Measurements from ENCODE around the gene RBM46.

RBM46 gene, protein sequence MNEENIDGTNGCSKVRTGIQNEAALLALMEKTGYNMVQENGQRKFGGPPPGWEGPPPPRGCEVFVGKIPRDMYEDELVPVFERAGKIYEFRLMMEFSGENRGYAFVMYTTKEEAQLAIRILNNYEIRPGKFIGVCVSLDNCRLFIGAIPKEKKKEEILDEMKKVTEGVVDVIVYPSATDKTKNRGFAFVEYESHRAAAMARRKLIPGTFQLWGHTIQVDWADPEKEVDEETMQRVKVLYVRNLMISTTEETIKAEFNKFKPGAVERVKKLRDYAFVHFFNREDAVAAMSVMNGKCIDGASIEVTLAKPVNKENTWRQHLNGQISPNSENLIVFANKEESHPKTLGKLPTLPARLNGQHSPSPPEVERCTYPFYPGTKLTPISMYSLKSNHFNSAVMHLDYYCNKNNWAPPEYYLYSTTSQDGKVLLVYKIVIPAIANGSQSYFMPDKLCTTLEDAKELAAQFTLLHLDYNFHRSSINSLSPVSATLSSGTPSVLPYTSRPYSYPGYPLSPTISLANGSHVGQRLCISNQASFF

DNA sequence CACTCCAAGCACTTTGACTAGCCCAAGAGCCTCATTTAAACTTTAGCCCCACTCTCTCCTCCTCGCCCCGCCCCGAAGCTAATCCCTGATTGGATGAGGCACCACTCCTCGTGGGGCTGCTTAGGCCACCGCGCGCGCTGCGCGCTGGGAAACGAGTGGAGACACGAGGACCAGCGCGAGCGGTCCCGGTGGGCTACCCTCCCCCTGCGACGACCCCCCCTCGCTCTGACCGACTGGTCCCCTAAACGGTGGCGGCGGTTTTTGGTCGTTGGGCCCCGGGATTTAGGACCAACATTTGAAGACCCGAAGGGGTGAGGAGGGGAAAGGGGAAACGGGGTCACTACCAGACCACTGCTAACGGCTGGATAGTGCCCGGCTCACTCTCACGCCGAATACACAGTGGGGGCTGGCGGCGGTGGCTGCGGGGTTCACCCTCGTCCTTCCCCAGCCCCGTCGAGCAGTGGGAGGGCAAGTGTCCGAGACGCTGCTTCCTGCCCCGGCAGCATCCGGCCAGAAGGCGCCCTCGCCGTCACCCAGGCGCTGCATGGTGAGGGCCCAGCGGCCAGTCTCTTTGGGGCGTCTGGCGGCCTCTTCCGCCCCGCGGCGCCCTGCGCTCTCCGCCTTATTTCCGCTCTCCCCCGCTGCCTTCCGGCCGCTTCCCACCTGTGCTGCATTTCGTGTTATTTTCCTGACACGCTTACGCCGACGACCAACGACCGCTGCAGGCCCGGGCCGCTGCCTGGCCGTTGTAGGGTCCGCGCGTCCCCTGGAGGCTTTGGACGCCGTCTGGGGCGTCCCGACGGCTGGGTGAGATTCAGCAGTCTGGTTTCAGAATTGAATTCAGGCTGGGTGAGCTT lies at the start of gene RBM46:
RBM46 (plus strand) TSS at position 147 of the 857 bp plus-strand sequence. CDS start 15,481 bp downstream, outside the sequence.
- H3K9me3 ChIP-seq (ENCODE audit: insufficient read depth, low read length) = no peaks in the 10 kb centered on the region

DNA sequence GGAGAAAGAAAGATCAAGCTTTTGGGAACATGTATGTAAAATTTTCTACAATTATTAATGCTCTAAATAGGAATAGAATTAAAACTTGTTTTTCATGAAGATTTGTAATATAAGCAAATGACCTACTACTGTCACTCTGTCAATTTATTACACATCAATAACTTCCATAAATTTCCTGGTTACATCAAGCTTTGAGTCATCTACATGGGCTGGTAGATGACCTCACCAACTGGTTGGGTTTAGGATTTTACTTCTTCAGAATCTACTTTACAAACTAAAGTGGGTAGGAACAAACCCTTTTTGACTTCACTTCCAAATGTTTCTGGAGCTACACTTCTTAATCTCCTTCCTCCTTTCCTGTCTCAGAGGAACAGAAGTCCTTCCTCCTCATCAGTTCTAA lies 49.3 kb upstream of the RBM46 start:
- Histone ChIP-seq H3K79me2 (ENCODE audit: insufficient read depth, low read length) (no peaks in the 10 kb centered on the region), H3K9me3 (ENCODE audit: insufficient read depth, low read length) (no peaks in the 10 kb centered on the region), H2AFZ (ENCODE audit: low read depth, low read length, severe bottlenecking) (no peak overlapping the region), H3F3A (ENCODE audit: insufficient read depth) (no peaks in the 10 kb centered on the region), H4K20me1 (ENCODE audit: low read depth, low read length) (no peaks in the 10 kb centered on the region), H3K9me2 (replicated peaks; ENCODE audit: insufficient read depth, low read length) (no peaks in the 10 kb centered on the region), H3K9ac (ENCODE audit: low read length) (no peak overlapping the region), H3K4me2 (ENCODE audit: low read depth, low read length, poor library complexity, severe bottlenecking) (no peak overlapping the region), H3K36me3 (ENCODE audit: low read length) (no peaks in the 10 kb centered on the region), H3K4me3 (ENCODE audit: insufficient read depth, low read length, poor library complexity, severe bottlenecking) (no peak overlapping the region), H3K27me3 (ENCODE audit: low read length) (no peaks in the 10 kb centered on the region), H3K27ac (ENCODE audit: low read depth, low read length) (no peak overlapping the region)
- TF ChIP-seq, protein P1, sequence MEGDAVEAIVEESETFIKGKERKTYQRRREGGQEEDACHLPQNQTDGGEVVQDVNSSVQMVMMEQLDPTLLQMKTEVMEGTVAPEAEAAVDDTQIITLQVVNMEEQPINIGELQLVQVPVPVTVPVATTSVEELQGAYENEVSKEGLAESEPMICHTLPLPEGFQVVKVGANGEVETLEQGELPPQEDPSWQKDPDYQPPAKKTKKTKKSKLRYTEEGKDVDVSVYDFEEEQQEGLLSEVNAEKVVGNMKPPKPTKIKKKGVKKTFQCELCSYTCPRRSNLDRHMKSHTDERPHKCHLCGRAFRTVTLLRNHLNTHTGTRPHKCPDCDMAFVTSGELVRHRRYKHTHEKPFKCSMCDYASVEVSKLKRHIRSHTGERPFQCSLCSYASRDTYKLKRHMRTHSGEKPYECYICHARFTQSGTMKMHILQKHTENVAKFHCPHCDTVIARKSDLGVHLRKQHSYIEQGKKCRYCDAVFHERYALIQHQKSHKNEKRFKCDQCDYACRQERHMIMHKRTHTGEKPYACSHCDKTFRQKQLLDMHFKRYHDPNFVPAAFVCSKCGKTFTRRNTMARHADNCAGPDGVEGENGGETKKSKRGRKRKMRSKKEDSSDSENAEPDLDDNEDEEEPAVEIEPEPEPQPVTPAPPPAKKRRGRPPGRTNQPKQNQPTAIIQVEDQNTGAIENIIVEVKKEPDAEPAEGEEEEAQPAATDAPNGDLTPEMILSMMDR (IDR thresholded peaks at IDR 0.05; ENCODE audit: insufficient read depth, low read length, poor library complexity, severe bottlenecking) = no peak
- TF ChIP-seq EZH2phosphoT487 (conservative IDR thresholded peaks at IDR 0.05; ENCODE audit: low read length) = no peak

More for the DNA sequence above, at the start of gene RBM46:
- Histone ChIP-seq H3K36me3 (ENCODE audit: low read length) (no peaks in the 10 kb centered on the region), H3K27me3 (ENCODE audit: low read length) (no peaks in the 10 kb centered on the region), H3K4me2 (ENCODE audit: low read depth, low read length, poor library complexity, severe bottlenecking) (no peak within 1 kb of the TSS), H3K27ac (ENCODE audit: low read depth, low read length) (no peak within 1 kb of the TSS), H3F3A (ENCODE audit: insufficient read depth) (no peaks in the 10 kb centered on the region), H2AFZ (ENCODE audit: low read depth, low read length, severe bottlenecking) (no peak within 1 kb of the TSS), H3K4me3 (ENCODE audit: insufficient read depth, low read length, poor library complexity, severe bottlenecking) (no peak within 1 kb of the TSS), H3K9ac (ENCODE audit: low read length) (no peak within 1 kb of the TSS), H4K20me1 (ENCODE audit: low read depth, low read length) (no peaks in the 10 kb centered on the region), H3K79me2 (ENCODE audit: insufficient read depth, low read length) (no peaks in the 10 kb centered on the region), H3K9me2 (replicated peaks; ENCODE audit: insufficient read depth, low read length) (no peaks in the 10 kb centered on the region)
- TF ChIP-seq, protein P1 (IDR thresholded peaks at IDR 0.05; ENCODE audit: insufficient read depth, low read length, poor library complexity, severe bottlenecking) = no peak
- TF ChIP-seq EZH2phosphoT487 (conservative IDR thresholded peaks at IDR 0.05; ENCODE audit: low read length) = no peak

DNA sequence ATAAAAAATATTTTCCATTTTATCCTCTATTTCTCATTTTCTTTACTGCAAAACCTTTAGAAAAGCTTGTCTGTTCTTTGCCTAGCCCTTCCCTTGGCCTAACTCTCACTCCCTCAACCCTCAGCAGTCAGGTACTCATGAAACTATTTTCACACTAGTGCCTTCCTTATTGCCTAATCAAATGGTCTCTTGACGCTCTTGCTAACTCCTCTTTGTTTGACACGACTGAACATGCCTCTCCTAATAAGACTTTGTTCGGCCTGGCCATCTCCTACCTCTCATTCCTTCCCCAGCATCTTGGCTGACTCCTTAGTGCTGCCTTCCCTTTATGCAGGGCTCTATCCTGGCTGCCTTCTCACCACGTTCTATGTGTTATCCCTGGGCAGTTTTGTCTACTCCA lies 48.4 kb upstream of the RBM46 start:
- no peaks in the 10 kb centered on the region for H3K9me2 ChIP-seq (replicated peaks; ENCODE audit: insufficient read depth, low read length)
- no peaks in the 10 kb centered on the region for H4K20me1 ChIP-seq (ENCODE audit: low read depth, low read length)
- H3K4me3 ChIP-seq (ENCODE audit: insufficient read depth, low read length, poor library complexity, severe bottlenecking) = no peak overlapping the region
- H3K9me3 ChIP-seq (ENCODE audit: insufficient read depth, low read length) = no peaks in the 10 kb centered on the region
- no peak overlapping the region for H3K4me2 ChIP-seq (ENCODE audit: low read depth, low read length, poor library complexity, severe bottlenecking)
- no peak for TF ChIP-seq EZH2phosphoT487 (conservative IDR thresholded peaks at IDR 0.05; ENCODE audit: low read length)
- TF ChIP-seq, protein P1 (IDR thresholded peaks at IDR 0.05; ENCODE audit: insufficient read depth, low read length, poor library complexity, severe bottlenecking) = no peak
- no peaks in the 10 kb centered on the region for H3K79me2 ChIP-seq (ENCODE audit: insufficient read depth, low read length)
- no peaks in the 10 kb centered on the region for H3K36me3 ChIP-seq (ENCODE audit: low read length)
- no peak overlapping the region for H2AFZ ChIP-seq (ENCODE audit: low read depth, low read length, severe bottlenecking)
- H3K9ac ChIP-seq (ENCODE audit: low read length) = no peak overlapping the region
- H3F3A ChIP-seq (ENCODE audit: insufficient read depth) = no peaks in the 10 kb centered on the region
- H3K27me3 ChIP-seq (ENCODE audit: low read length) = no peaks in the 10 kb centered on the region
- no peak overlapping the region for H3K27ac ChIP-seq (ENCODE audit: low read depth, low read length)

All from SU-DHL-6 (cell line).